HG03097 (cell line): Measurements from ENCODE around the gene RNF115.
"Not testable (repeated sequence)": the region's sequence is repeated elsewhere in the genome, so short reads cannot be mapped to it uniquely, and the experiment has no call there.

Experiments used
- ATAC-seq: cut with Tn5 transposase; IDR thresholded peaks from one replicate; pipeline ENCODE4 v1.9.1; 2021; ENCODE audit not compliant: unreplicated experiment, low FRiP score

The RNF115 gene

GRCh38 chr1:145747398-145748247, 76.3 kb downstream of the RNF115 start:
- ATAC-seq = no peak

DNA sequence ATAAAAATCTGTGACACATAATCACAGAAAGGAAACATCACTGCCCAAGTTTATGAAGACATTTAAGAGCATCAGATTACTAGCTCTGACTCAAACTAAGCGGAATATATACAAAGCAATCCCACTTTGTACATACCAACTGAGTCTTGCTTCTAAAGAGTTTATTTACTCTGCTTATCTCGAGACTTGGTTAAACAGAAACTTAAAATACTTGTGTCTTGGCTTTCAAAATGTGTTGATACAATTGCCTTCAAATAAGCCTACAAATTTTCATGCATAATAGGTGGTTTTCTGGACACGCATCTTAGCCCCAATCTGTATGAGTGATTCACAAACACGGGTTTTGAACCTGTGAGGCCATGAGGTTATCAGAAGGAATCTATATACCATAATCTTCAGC, 83.6 kb downstream of the RNF115 start:
- ATAC-seq = no peak

GRCh38 chr1:145736191-145736590, 87.7 kb downstream of the RNF115 start:
- ATAC-seq = no peak

GRCh38 chr1:145730900-145731299, 93.0 kb downstream of the RNF115 start:
- no peak for ATAC-seq

GRCh38 chr1:145730467-145730866, 93.4 kb downstream of the RNF115 start:
- no peak for ATAC-seq

DNA sequence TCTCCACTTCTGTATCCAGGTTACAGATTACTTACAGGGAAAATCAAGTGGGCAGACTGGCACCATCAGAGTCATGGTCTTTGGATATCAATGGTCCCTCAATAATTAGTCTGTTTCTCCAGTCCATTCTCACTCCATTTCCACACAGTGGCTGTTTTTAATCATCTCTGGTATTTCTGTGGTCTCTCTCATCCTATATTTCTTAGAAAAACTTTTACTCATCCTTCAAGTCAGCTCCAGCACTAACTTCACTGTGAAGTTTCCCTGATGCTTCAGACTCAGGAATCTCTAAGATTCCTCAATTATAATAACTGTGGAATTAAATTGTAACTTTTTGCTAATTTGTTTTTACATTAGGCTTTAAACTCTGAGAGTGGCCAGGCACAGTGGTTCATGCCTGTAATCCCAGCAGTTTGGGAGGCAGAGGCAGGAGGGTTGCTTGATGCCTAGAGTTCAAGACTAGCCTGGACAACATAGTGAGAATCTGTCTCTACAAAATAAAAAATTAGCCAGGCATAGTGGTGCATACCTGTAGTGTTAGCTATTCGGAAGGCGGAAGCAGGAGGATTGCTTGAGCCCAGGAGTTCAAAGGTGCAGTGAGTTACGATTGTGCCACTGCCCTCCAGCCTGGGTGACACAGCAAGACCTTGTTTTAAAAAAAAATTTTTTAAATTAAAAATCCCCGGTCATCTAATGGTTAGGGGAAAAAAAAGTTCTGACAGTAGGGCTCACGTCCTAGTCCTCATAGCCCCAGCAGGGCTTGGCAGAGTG, 94.0 kb downstream of the RNF115 start:
- ATAC-seq = no peak

GRCh38 chr1:145729196-145729595, 94.7 kb downstream of the RNF115 start:
- no peak for ATAC-seq

GRCh38 chr1:145726193-145726592, 97.7 kb downstream of the RNF115 start:
- not testable (repeated sequence) for ATAC-seq

DNA sequence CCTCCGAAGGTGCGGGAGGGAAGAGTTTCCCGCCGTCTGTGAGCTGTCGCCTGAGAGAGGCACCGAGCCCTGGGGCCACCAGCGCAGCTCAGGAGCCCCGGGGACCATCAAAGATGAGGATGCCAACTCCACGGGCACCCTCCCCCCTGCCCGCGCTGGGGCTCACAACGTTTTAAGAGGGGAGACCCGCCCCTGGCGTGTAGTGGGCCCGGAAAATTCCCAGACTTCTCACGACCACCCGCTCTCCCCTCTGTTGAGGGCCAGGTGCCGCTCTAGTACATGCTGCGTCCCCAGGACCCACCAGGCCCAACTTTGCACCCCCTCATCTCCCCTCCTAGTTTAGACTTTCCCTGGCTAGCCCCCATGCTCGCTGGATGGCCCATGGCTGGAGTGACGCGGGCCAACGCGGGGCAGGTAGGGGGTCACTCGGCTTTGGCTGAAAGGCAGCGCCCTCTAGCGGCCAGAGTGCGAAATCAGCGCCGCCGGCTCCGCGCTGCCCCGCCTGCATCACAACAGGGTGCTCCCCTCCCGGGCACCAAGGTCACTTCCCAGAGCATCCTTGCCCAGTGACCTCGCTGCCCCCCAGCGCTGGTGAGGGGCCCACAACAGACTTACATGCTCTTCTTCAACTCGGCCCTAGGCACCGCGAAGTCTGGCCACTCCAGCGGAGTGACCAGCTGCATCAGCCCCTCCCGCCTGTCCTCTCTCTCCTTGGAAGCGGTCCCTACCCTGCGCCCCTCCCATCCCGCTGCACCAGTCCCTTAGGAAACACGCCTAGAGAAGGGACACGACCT, 102.8 kb downstream of the RNF115 start:
- no peak for ATAC-seq

- no peak for ATAC-seq
Observed at GRCh38 chr1:145720556-145720877, 103.4 kb downstream of the RNF115 start.

- no peak for ATAC-seq
Observed at GRCh38 chr1:145719230-145720079, 104.4 kb downstream of the RNF115 start, which contains the start of gene CD160. Gene CD160 (plus strand): TSS chr1:145719499. CDS start chr1:145728328, 8,829 bp downstream.

GRCh38 chr1:145718465-145718864, 105.4 kb downstream of the RNF115 start:
- not testable (repeated sequence) for ATAC-seq

DNA sequence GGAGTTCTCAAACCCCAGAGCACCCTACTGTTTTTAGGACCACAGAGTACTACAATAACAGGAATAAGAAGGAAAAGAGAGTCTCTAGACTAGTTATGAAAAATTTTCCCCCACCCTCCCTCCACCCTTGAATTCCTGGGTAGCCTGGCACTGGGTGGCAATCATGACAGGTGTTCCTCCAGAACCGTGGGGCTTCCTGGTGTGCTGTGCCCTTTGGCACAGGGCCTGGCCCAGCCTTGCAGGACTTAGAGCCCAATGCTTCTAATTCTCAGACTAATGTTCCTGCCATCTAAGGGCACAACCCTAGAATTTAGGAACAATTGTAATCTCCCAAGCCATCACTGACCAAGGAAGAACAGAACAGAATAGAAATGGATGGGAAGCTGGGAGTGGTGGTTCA, 106.1 kb downstream of the RNF115 start:
- no peak for ATAC-seq

- ATAC-seq = no peak
Observed at GRCh38 chr1:145716641-145717345, 107.1 kb downstream of the RNF115 start.

DNA sequence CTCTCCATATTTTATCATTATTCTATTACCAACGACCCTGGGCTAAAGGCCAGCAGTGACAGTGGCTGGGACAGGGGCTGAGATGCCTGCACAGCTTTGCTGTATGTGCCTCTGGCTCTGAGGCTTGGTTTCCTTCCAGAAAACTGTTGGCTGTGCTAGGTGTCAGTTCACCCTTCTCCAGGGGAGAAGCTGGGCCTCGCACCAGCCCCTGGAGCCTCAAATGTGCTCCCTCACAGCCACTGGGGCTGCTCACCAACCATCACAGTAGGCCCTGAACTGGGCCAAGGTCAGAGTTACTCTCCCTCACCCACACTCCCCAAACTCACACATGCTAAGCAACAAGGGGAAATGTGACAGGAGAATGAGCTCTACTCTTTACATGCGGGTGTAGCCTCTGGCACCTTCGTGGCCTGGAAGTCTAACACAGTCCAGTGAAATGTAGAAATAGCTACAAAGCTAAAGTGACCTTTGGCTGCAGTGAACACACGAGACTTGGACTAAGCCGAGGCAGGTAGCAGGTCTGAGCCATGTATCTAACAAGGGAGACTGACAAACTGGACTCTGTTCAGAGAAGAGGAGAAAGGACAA, 109.3 kb downstream of the RNF115 start:
- ATAC-seq = no peak

DNA sequence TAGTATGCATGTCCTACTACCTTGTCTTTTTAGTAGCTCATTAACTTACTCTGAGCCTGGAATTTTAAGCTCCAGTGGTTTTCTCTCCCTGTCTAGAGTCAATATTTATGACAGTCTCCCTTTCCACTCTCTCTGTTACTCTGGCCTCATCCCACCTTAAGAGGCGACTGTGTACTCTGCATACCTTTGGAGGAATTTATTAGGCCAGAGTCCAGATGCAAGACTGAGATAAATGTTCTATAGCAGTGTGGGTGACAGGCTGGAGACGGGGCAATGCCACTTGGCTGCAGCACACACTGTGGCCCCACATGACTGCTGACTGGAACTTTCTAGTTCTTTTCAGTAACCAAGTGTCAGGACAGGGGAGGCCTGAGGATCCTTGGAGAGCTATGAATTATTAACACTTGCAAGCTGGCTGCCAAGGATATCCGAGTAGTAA, 112.7 kb downstream of the RNF115 start:
- no peak for ATAC-seq

DNA sequence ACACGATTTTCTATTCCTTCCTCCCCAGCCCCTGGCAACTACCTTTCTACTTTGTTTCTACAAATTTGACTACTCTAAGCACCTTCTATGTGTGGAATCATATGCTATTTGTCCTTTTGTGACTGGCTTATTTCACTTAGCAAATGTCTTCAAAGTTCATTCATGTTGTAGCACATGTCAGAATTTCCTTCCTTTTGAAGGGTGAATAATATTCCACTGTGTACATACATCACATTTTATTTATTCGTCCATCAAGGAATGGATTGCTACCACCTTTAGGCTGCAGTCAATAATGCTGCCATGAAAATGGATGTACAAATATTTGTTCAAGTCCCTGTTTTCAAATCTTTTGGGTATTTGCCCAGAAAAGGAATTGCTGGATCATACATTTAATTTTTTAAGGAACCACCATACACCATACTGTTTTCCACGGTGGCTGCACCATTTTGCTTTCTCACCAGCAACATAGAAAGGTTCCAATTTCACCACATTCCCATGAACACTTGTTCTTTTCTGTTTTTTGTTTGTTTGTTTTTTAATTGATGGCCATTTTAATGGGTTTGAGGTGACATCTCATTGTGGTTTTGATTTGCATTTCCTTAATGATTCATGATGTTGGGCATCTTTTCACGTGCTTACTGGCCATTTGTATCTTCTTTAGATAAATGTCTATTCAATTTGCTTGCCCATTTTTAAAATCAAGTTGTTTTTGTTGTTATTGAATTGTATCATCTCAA, 113.4 kb downstream of the RNF115 start:
- no peak for ATAC-seq

GRCh38 chr1:145708063-145708462, 115.8 kb downstream of the RNF115 start:
- ATAC-seq = no peak
